ENCODE results near the gene SNX2. TPM values are rescaled to one million over a fixed set of nuclear protein-coding genes. Genes with fewer than 3 reads are reported as not detected.
"Not testable (repeated sequence)": the region's sequence is repeated elsewhere in the genome, so short reads cannot be mapped to it uniquely, and the experiment has no call there.

SNX2 gene
- total RNA-seq, 1 donor from 2014 or later, result 53.2 TPM

DNA sequence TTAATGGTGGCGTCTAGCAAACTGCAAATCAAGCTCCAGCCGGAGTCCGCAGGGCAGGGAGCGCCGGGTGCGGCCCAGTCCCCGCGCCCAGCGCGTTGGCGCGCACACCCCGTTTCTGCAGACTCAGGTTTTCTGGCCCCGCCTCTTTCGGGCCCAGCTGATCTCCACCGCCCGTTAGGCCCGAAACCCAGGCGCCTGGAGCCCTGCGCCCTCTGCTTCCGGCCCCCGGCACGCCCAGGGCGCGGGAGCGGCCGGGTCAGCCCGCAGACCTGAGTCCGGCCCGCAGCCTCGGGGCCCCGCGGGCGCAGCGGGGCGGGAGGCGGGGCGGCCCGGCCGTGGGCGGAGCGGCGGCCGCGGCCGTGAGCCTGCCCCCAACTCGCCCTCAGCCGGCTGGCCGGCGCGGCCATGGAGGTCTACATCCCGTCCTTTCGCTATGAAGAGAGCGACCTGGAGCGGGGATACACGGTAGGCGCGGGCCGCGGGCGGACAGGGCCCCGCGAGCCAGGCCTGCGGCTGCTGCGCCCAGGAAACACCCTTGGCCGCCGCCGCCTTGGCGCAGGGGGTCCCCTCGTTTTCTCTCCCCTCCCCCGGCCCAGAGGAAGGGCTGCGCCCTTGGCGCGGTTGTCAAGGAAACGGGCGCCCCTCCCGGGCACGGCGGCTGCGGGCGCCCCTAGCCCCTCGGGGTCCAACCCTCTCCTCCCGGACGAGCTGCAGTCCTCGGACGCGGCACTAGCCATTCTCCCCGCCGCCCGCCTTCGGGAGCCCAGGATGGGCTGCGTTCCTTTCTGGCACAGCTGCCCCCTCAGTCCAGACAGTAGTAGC, 70.6 kb downstream of the SNX2 start, which contains the start of gene SNX24:
Gene SNX24, plus strand, starts transcription at position 385 of the 822 bp plus-strand sequence. Its CDS starts 21 bp downstream, at position 406.
- peaks cover 28% of the 10 kb centered on the region for H3K4me1 Mint-ChIP-seq (ENCODE audit: unreplicated experiment)
- peak; percentile 90 for DNase-seq (ENCODE audit: extremely low spot score, unreplicated experiment)
- H3K36me3 Mint-ChIP-seq (ENCODE audit: unreplicated experiment), result peaks cover 2% of the 10 kb centered on the region
- H3K9me3 Mint-ChIP-seq (ENCODE audit: unreplicated experiment), result peaks cover 3% of the 10 kb centered on the region
- no peak for TF ChIP-seq CTCF (IDR thresholded peaks at IDR 0.05)
- peak within 1 kb of the TSS; percentile 82 for H3K4me3 Mint-ChIP-seq (ENCODE audit: unreplicated experiment)
- peak within 1 kb of the TSS; percentile 85 for H3K27ac Mint-ChIP-seq (ENCODE audit: unreplicated experiment)
- H3K27me3 Mint-ChIP-seq (ENCODE audit: unreplicated experiment), result no peaks in the 10 kb centered on the region

DNA sequence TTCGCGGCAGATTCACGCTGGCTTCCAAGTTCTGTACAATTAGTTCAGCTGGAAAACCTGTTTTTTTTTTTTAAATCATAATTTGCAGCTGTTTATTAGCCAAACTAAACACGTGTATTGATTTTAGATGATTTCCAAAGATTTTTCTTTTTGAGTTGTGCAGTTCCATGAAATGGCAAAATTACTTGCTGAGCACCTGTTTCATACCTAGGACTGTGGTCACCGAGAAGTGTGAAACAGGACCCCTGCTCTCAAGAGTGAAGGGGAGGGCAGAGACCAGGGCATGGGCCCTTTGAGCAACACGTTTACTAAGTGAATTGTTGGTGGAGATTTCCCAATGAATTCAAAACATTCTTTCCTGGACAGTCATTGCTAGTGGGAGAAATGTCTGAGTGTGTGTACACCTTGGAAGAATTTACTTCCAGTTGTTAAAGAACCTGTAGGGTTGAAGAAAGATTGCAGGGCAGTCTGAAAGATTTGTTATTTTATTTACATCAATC, 71.2 kb downstream of the SNX2 start:
- Mint-ChIP-seq H3K4me3 (ENCODE audit: unreplicated experiment) (peak overlapping the region; percentile 79), H3K9me3 (ENCODE audit: unreplicated experiment) (no peaks in the 10 kb centered on the region), H3K27ac (ENCODE audit: unreplicated experiment) (peak overlapping the region; percentile 71), H3K4me1 (ENCODE audit: unreplicated experiment) (peaks cover 28% of the 10 kb centered on the region), H3K36me3 (ENCODE audit: unreplicated experiment) (peaks cover 2% of the 10 kb centered on the region), H3K27me3 (ENCODE audit: unreplicated experiment) (no peaks in the 10 kb centered on the region)
- no peak for TF ChIP-seq CTCF (IDR thresholded peaks at IDR 0.05)
- DNase-seq (ENCODE audit: extremely low spot score, unreplicated experiment), result no peak

- no peak for DNase-seq (ENCODE audit: extremely low spot score, unreplicated experiment)
- Mint-ChIP-seq H3K4me3 (ENCODE audit: unreplicated experiment) (no peak overlapping the region), H3K27me3 (ENCODE audit: unreplicated experiment) (no peaks in the 10 kb centered on the region), H3K36me3 (ENCODE audit: unreplicated experiment) (peaks cover 2% of the 10 kb centered on the region), H3K9me3 (ENCODE audit: unreplicated experiment) (no peaks in the 10 kb centered on the region), H3K27ac (ENCODE audit: unreplicated experiment) (no peak overlapping the region), H3K4me1 (ENCODE audit: unreplicated experiment) (peaks cover 28% of the 10 kb centered on the region)
- no peak for TF ChIP-seq CTCF (IDR thresholded peaks at IDR 0.05)
Measured at GRCh38 chr5:122847687-122848081, 72.8 kb downstream of the SNX2 start.

GRCh38 chr5:122849771-122850170, 74.9 kb downstream of the SNX2 start:
- H3K4me1 Mint-ChIP-seq (ENCODE audit: unreplicated experiment), result peaks cover 20% of the 10 kb centered on the region
- H3K27me3 Mint-ChIP-seq (ENCODE audit: unreplicated experiment), result no peaks in the 10 kb centered on the region

DNA sequence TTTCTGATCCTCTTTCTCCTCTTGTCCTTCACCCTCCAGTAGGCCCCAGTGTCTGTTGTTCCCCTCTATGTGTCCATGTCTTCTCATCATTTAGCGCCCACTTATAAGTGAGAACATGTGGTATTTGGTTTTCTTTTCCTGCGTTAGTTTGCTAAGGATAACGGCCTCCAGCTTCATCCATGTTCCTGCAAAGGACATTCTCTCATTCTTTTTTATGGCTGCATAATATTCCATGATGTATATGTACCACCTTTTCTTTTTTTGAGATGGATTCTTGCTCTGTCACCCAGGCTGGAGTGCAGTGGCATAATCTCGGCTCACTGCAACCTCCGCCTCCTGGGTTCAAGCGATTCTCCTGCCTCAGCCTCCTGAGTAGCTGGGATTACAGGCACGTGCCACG, 82.7 kb downstream of the SNX2 start:
- not testable (repeated sequence) for H3K27ac Mint-ChIP-seq (ENCODE audit: unreplicated experiment); H3K36me3 Mint-ChIP-seq (ENCODE audit: unreplicated experiment); H3K27me3 Mint-ChIP-seq (ENCODE audit: unreplicated experiment); H3K9me3 Mint-ChIP-seq (ENCODE audit: unreplicated experiment); H3K4me1 Mint-ChIP-seq (ENCODE audit: unreplicated experiment); H3K4me3 Mint-ChIP-seq (ENCODE audit: unreplicated experiment); DNase-seq (ENCODE audit: extremely low spot score, unreplicated experiment)

More at GRCh38 chr5:122849771-122850170, 74.9 kb downstream of the SNX2 start:
- H3K9me3 Mint-ChIP-seq (ENCODE audit: unreplicated experiment), result no peaks in the 10 kb centered on the region
- no peak overlapping the region for H3K4me3 Mint-ChIP-seq (ENCODE audit: unreplicated experiment)
- H3K36me3 Mint-ChIP-seq (ENCODE audit: unreplicated experiment), result peaks cover 2% of the 10 kb centered on the region
- no peak for TF ChIP-seq CTCF (IDR thresholded peaks at IDR 0.05)
- no peak for DNase-seq (ENCODE audit: extremely low spot score, unreplicated experiment)
- no peak overlapping the region for H3K27ac Mint-ChIP-seq (ENCODE audit: unreplicated experiment)

Data from osteocyte (in vitro differentiated cells).